Fibroblast of lung (primary cell): ENCODE data around the gene AGAP1. TPM values are rescaled to one million over a fixed set of nuclear protein-coding genes. Genes with fewer than 3 reads are reported as not detected.
A peak's percentile ranks its signal among the peaks of the same experiment; 100 is the strongest.

Source experiments
- DNase-seq, 2 donors: peaks; one replicate each; pipeline versions ENCODE4 v3.0.0 to v3.0.0-alpha.2; 2010; ENCODE audit warnings: low read depth in 2 of 2
- H2AFZ ChIP-seq: 2 replicates; pipeline ENCODE4 v1.5.1; 2012; ENCODE audit warnings: low read length, control low read depth, inconsistent platforms
- H3K27ac ChIP-seq: 2 replicates; pipeline ENCODE4 v1.5.1; 2011; ENCODE audit warnings: low read length, control low read depth; ENCODE audit not compliant: insufficient read depth
- H3K27me3 ChIP-seq: 2 replicates; pipeline ENCODE4 v1.5.1; 2011; ENCODE audit warnings: mild to moderate bottlenecking, low read length; ENCODE audit not compliant: control insufficient read depth, insufficient read depth
- H3K36me3 ChIP-seq: 2 replicates; pipeline ENCODE4 v1.5.1; 2011; ENCODE audit warnings: low read length; ENCODE audit not compliant: control insufficient read depth, insufficient read depth
- H3K4me1 ChIP-seq: 2 replicates; pipeline ENCODE4 v1.5.1; 2011; ENCODE audit warnings: low read length; ENCODE audit not compliant: control insufficient read depth, insufficient read depth; ENCODE audit errors: extremely low read depth
- H3K4me2 ChIP-seq: 2 replicates; pipeline ENCODE4 v1.5.1; 2011; ENCODE audit warnings: low read length, control low read depth; ENCODE audit not compliant: insufficient read depth; ENCODE audit errors: extremely low read depth
- H3K4me3 ChIP-seq, 4 experiments: fragments of 200-600 bp in 1 of 4; sonication (generic) in 1 of 4; replicated peaks in 1 of 4; 2 replicates each; pipeline ENCODE4 v1.5.1; 2011 to 2016; ENCODE audit warnings: low read length in 4 of 4, low read depth in 3 of 4, mild to moderate bottlenecking in 3 of 4, control low read depth in 2 of 4, inconsistent platforms in 1 of 4, mixed read lengths in 1 of 4; ENCODE audit not compliant: insufficient read depth in 1 of 4; ENCODE audit errors: control extremely low read depth in 1 of 4
- H3K79me2 ChIP-seq: 2 replicates; pipeline ENCODE4 v1.5.1; 2012; ENCODE audit warnings: mild to moderate bottlenecking, low read length, inconsistent platforms; ENCODE audit not compliant: control insufficient read depth, insufficient read depth
- H3K9ac ChIP-seq: 2 replicates; pipeline ENCODE4 v1.5.1; 2011; ENCODE audit warnings: mild to moderate bottlenecking, low read length, control low read depth; ENCODE audit not compliant: insufficient read depth
- H3K9me3 ChIP-seq: 2 replicates; pipeline ENCODE4 v1.5.1; 2012; ENCODE audit warnings: low read depth, low read length; ENCODE audit not compliant: control insufficient read depth, insufficient read depth
- H4K20me1 ChIP-seq: 2 replicates; pipeline ENCODE4 v1.5.1; 2011; ENCODE audit warnings: low read length; ENCODE audit not compliant: control insufficient read depth, insufficient read depth; ENCODE audit errors: extremely low read depth
- EZH2 ChIP-seq: IDR thresholded peaks from 2 replicates; pipeline ENCODE4 v1.5.1; 2012; ENCODE audit warnings: low read length, control low read depth, mild to moderate bottlenecking; ENCODE audit errors: missing control alignments
- polyA plus RNA-seq, 2 donors: library from polyadenylated mRNA; depleted of rRNA in 1 of 2; stranded (reverse) in 1 of 2; unstranded in 1 of 2; fragments of >200 nt; gene quantifications; 2 replicates each; pipeline ENCODE4 v1.2.1, GENCODE V29; 2011 to 2012; ENCODE audit warnings: missing spikeins in 1 of 2
- total RNA-seq: library from RNA; depleted of rRNA; stranded (reverse); fragments of >200 nt; gene quantifications from 2 replicates; pipeline ENCODE4 v1.2.1, GENCODE V29; 2014
- TF ChIP-seq, protein P1 (sequence below), 2 donors: IDR thresholded peaks in 1 of 2; conservative IDR thresholded peaks in 1 of 2; 1 replicate in 1 of 2; 2 replicates in 1 of 2; pipeline ENCODE4 v1.5.1; 2011 to 2012; ENCODE audit warnings: low read length in 2 of 2, control low read depth in 1 of 2, inconsistent platforms in 1 of 2, low read depth in 1 of 2, mild to moderate bottlenecking in 1 of 2

The AGAP1 gene
- total and polyA plus RNA-seq, 2 donors (not counting 1 experiment from before 2014, with no cell fraction given) = 10.6 to 14.0 TPM

DNA sequence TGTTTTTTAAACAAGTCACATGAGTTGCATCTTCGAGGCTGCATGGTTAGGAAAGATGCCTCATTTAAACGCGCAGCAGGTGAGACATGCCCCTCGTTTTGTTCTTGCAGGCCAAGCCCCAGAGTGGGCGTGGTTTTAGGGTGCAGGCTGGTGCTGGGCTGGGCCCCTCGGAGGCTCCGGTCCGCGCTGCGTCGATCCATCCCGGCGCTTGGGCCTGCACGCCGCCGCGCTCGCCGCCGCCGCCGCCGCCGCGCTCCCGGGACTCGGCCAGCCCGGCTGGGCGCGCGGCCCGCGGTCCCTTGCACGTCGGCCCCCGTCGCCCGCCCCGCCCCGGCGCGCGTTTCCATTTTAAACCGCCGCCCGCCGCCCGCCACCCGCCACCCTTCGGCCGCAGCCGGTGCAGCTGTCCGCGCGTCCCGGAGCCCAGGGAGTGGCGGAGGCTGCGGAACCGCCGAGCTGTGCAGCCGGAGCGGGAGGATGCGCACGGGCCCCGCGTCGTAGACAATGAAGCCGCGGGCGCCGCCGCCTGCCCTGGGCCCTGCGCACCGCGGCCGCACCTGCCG, 175.5 kb downstream of the AGAP1 start:
- no peak overlapping the region for H2AFZ ChIP-seq
- no peaks in the 10 kb centered on the region for H3K27me3 ChIP-seq
- H3K79me2 ChIP-seq = no peaks in the 10 kb centered on the region
- no peak overlapping the region for H3K9ac ChIP-seq
- no peaks in the 10 kb centered on the region for H3K36me3 ChIP-seq
- peaks cover 9% of the 10 kb centered on the region for H3K4me1 ChIP-seq
- no peak for TF ChIP-seq EZH2
- TF ChIP-seq, protein P1, sequence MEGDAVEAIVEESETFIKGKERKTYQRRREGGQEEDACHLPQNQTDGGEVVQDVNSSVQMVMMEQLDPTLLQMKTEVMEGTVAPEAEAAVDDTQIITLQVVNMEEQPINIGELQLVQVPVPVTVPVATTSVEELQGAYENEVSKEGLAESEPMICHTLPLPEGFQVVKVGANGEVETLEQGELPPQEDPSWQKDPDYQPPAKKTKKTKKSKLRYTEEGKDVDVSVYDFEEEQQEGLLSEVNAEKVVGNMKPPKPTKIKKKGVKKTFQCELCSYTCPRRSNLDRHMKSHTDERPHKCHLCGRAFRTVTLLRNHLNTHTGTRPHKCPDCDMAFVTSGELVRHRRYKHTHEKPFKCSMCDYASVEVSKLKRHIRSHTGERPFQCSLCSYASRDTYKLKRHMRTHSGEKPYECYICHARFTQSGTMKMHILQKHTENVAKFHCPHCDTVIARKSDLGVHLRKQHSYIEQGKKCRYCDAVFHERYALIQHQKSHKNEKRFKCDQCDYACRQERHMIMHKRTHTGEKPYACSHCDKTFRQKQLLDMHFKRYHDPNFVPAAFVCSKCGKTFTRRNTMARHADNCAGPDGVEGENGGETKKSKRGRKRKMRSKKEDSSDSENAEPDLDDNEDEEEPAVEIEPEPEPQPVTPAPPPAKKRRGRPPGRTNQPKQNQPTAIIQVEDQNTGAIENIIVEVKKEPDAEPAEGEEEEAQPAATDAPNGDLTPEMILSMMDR (conservative IDR thresholded peaks at IDR 0.05 in 1 of 2, IDR thresholded peaks at IDR 0.05 in 1 of 2; ENCODE audit: low read depth in 1 of 2, low read length in 2 of 2) = no peak
- peak; percentile 68 to 77 for DNase-seq
- no peaks in the 10 kb centered on the region for H4K20me1 ChIP-seq
- peak overlapping the region; percentile 54 for H3K4me2 ChIP-seq
- H3K9me3 ChIP-seq = no peaks in the 10 kb centered on the region
- H3K27ac ChIP-seq = no peak overlapping the region
- H3K4me3 ChIP-seq = peak overlapping the region in 3 of 4 experiments; percentile 13 to 58 (median 46)

DNA sequence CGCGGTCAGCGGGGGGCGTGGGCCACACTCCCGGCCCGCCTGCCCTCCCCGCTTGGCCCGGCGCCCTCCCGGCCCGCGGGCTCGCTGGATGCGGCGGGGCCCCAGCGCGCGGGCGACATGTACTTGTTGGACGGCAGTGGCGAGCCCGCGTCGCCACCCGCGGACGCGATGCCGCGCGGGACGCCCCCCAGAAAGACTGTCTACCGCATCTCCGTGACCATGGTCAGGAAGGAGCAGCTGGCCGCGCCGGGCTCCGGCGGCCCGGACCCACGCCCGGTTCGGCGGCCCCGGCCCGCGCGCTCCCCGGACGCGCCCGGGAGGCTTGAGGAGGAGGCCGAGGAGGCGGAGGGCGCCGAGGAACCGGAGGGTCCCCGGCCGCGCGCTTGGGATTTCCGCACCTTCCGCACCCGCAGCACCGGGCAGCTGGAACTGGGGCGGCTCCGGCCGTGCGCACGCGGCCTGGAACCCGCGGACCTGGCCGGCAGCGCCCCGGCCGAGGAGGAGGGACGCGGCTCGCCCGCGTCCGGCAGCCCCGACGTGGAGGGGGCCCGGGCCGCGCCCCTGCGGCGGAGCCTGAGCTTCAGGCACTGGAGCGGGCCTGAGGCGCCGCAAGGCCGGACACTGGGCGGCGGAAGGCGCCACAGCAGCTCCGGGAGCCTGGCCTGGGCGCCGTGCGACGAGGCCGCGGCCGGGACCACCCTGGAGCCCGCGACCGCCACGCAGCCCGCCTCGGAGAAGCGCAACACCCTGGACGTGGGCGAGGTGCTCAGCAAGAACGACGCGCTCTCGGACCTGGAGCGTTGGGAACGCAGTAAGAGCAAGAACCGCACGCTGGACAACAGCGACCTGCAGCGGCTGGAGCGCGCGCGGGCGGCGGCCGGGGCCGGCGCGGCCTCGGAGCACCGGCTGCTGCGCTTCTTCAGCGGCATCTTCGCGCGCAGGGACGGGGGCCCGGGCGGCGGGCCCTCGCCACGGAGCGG, 176.4 kb downstream of the AGAP1 start:
- Histone ChIP-seq H3K27me3 (no peaks in the 10 kb centered on the region), H3K9me3 (no peaks in the 10 kb centered on the region), H3K9ac (peak overlapping the region; percentile 51), H3K36me3 (no peaks in the 10 kb centered on the region), H3K4me1 (peaks cover 7% of the 10 kb centered on the region), H4K20me1 (no peaks in the 10 kb centered on the region), H3K79me2 (no peaks in the 10 kb centered on the region), H3K4me2 (peak overlapping the region; percentile 71), H3K27ac (no peak overlapping the region), H3K4me3 (peak overlapping the region in 2 of 4 experiments; percentile 46 to 58), H2AFZ (no peak overlapping the region)
- DNase-seq = peak; percentile 81 to 82
- TF ChIP-seq, protein P1 (conservative IDR thresholded peaks at IDR 0.05 in 1 of 2, IDR thresholded peaks at IDR 0.05 in 1 of 2; ENCODE audit: low read depth in 1 of 2, low read length in 2 of 2) = peak; percentile 40 to 68
- TF ChIP-seq EZH2 = no peak
